HG02938 (cell line): ENCODE data around the gene MYO1C.
"Not testable (repeated sequence)": the region's sequence is repeated elsewhere in the genome, so short reads cannot be mapped to it uniquely, and the experiment has no call there.

Source experiments
- ATAC-seq: cut with Tn5 transposase; IDR thresholded peaks from one replicate; pipeline ENCODE4 v1.9.1; 2021; ENCODE audit warnings: mild to moderate bottlenecking, moderate library complexity; ENCODE audit not compliant: unreplicated experiment

MYO1C gene

GRCh38 chr17:1492249-1493206, at the start of gene MYO1C:
MYO1C (minus strand) TSS chr17:1492686; CDS start chr17:1492487, 199 bp downstream.
- ATAC-seq, result no peak

- no peak for ATAC-seq
These were observed 49.0 kb upstream of the MYO1C start for GRCh38 chr17:1541367-1541904.

- ATAC-seq, result no peak
These were observed 47.3 kb upstream of the MYO1C start for GRCh38 chr17:1539811-1540210.

- no peak for ATAC-seq
These were observed 43.3 kb upstream of the MYO1C start for GRCh38 chr17:1535737-1536136.

- no peak for ATAC-seq
These were observed 41.3 kb upstream of the MYO1C start for GRCh38 chr17:1533661-1534325.

GRCh38 chr17:1532836-1533602, 40.5 kb upstream of the MYO1C start:
- ATAC-seq, result no peak

GRCh38 chr17:1529863-1530262, 37.4 kb upstream of the MYO1C start:
- ATAC-seq, result no peak

GRCh38 chr17:1526876-1527275, 34.4 kb upstream of the MYO1C start:
- ATAC-seq, result not testable (repeated sequence)

- ATAC-seq, result no peak
These were observed 30.1 kb upstream of the MYO1C start for GRCh38 chr17:1522626-1523025.

- no peak for ATAC-seq
These were observed 28.7 kb upstream of the MYO1C start for GRCh38 chr17:1521086-1521640.

- no peak for ATAC-seq
These were observed 27.2 kb upstream of the MYO1C start for GRCh38 chr17:1519678-1520077.

GRCh38 chr17:1518410-1518809, 25.9 kb upstream of the MYO1C start:
- no peak for ATAC-seq

- ATAC-seq, result peak; percentile 89
These were observed 24.1 kb upstream of the MYO1C start, which contains the start of gene INPP5K for GRCh38 chr17:1516388-1517161. INPP5K (minus strand) TSS chr17:1516612; CDS start chr17:1516499, 113 bp downstream.

- peak; percentile 21 for ATAC-seq
These were observed 23.3 kb upstream of the MYO1C start for GRCh38 chr17:1515640-1516387.

- ATAC-seq, result no peak
These were observed 19.9 kb upstream of the MYO1C start for GRCh38 chr17:1512351-1512750.

- no peak for ATAC-seq
These were observed 19.4 kb upstream of the MYO1C start for GRCh38 chr17:1511756-1512321.

- no peak for ATAC-seq
These were observed 18.8 kb upstream of the MYO1C start for GRCh38 chr17:1511290-1511689.

- ATAC-seq, result no peak
These were observed 16.9 kb upstream of the MYO1C start for GRCh38 chr17:1509290-1509881.
